NCI-H1092 (cell line): Measurements from ENCODE around the gene ENTPD3.

Source experiments
- DNase-seq: peaks from one replicate; lab custom pipeline; 2025; lab: John Stamatoyannopoulos, UW

ENTPD3 gene, protein sequence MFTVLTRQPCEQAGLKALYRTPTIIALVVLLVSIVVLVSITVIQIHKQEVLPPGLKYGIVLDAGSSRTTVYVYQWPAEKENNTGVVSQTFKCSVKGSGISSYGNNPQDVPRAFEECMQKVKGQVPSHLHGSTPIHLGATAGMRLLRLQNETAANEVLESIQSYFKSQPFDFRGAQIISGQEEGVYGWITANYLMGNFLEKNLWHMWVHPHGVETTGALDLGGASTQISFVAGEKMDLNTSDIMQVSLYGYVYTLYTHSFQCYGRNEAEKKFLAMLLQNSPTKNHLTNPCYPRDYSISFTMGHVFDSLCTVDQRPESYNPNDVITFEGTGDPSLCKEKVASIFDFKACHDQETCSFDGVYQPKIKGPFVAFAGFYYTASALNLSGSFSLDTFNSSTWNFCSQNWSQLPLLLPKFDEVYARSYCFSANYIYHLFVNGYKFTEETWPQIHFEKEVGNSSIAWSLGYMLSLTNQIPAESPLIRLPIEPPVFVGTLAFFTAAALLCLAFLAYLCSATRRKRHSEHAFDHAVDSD

DNA sequence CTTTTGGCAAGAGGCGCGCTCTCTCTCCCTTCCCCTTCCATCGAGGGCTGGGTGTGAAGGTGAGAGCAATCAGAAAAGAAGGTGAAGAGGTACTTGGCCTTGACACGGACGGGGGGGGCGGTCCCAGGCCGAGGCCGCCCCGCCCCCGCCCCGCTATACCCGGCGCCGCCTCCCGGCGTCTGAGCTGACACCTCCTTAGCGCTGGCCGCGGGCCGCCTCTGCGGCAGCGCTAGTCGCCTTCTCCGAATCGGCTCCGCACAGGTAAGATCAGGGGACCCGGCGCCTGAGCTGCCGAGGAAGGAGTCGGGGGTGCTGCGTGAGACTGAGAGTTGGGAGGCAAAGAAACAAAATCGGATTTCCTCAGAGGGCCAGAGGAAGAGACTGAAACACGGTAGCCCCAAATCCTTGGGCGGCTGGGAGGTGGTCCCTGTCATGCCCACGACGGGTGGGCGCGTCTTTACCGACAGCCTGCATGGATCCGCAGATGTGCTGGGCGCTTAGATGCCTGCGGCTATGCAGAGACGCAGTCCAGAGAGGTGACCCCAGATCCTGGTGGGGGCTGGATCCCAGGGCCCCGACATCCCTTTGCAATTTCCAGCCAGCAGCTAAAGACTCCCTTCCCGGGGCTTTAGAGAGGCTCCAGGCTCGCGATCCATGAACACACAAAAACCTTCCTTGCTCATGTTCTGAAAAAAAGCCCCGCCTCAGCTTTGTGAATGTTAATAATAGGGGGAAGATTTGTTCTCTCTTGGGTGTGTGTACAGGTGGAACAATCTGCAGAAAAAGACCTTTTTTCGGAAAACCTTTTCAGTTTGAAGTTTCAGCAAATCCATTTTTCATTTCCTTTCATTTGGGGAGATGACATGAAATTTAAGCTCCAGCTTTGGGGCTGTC is at the start of gene ENTPD3:
ENTPD3 (plus strand) TSS at position 184 of the 894 bp plus-strand sequence. CDS start 874 bp downstream, outside the sequence.
- DNase-seq = peak; percentile 4

DNA sequence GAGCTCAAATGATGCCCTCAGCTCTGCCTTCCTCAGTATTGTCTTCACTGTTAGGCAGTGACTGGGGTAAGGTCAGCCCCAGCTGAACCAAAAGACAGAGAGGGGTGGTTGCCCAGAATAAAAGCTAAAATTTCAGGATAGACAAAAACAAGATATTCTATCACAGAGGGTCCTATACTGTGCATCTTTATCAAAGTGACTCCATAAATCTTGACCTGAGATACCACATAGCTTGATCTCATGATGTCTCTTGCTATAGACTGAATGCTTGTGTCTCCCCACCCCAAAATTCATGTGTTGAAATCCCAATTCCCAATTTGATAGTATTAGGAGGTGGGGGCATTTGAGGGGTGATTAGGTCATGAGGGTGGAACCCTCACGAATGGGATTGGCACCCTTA is 47.1 kb upstream of the ENTPD3 start:
- DNase-seq = no peak

DNA sequence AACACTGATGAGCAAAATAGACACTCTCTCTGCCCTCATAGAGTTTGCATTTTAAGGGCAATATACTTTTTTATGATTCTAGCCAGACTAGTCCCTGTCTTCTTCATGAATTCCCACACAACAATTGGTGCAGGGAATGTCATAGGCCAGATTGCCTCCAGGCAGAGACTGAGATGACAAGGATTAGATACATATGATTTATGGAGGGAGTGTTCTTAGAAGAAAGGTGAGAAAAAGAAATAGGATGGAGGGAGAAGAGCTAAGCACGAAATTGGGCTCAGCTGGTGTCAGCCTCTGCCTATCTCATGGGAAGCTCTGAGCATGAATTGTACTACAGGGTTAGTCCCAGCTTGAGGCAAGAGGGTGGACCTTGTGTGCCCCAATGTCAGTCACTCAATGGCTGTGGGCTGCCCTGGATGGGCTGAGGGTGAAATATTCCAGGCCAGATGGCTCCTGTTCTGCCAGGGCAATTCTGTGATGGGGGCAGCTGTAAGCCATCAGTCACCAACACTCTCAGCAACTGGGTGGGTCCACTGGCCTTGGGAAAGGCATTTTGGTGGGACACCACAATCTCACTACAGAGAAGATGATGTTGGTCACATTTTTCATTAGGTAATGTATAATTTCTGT is 46.3 kb upstream of the ENTPD3 start:
- no peak for DNase-seq

DNA sequence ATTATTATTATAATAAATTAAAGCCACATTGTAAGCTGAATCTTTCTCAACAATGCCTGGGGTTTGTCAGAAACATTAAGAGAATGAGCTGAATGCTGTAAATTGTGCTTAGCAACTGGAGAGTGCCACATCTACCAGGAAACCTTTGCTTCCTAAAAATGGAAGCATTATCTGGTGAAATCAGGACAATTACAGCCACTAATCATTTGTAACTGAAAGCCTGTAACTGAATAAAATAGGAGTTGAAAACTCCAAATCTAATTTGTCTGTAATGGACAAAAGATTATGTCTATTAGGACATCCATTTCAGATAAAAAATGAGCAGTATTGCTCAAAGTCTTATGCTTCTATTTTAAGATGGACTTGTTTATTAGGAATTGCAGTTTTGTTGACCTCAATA is 45.3 kb upstream of the ENTPD3 start:
- no peak for DNase-seq

DNA sequence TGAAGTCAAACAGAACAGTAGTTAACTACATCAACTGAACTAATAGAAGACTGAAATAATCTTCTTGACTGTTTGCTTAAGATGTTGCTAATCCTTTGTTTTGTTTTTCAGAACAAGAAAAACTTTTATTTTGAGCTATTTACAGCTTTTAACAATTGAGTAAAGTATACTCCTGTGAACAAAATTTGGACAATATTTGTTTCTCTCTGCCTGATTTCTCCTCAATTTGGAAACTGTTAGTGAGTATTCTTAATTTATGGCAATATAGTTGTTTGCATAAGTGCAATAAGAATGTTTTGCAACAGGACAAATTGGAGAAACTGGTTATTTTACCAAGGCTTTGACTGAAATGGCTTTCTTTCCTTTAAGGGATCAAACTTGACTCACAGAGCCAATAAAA is 36.5 kb upstream of the ENTPD3 start:
- no peak for DNase-seq

DNA sequence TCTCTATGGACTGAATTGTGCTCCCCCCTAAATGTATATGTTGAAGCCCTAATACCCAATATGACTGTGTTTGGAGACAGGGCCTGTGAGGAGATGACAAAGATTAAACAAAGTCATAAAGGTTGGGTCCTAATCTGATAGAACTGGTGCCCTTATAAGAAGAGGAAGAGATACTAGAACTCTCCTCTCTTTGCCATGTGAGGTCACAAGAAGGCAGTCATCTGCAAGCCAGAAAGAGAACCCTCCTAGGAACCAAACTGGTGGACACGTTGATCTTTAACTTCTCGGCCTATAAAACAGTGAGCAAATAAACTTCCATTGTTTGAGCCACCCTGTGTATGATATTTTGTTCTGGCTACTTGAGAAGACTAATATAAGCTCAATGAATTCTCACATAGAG is 31.6 kb upstream of the ENTPD3 start:
- no peak for DNase-seq

DNA sequence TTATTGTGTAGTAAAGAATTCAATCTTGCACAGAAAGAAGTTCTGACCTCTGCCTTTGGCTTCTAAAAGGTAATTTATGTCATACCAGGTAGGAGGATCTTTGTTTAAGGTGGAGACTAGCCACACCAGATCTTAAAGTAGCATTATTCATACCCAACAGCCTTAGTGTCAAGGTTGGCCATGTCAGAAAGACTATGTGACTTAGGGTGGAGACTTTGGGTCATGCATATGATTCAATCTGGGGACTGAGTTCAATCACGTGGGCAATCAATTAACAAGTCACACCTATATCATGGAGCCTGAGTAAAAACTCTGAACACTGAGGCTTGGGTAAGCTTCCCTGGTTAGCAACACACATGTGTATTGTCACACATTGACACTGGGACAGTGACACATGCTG is 28.5 kb upstream of the ENTPD3 start:
- no peak for DNase-seq

DNA sequence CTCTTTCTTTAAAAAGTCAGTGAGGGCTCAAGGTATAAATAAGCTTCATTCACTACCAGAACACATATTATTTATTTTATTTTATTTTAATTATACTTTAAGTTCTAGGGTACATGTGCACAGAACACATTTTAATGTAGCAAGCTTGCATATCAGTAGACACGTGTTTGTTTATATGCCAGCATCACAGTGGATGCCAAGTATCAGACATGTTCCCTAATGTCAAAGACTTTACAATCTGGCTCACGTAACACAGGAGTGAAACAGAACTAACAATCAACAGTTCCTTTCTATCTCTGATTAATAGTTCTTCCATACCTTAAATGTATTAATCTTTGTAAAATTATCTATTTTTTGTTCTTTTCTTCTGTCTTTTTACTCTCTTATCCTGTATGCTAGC is 23.3 kb upstream of the ENTPD3 start:
- no peak for DNase-seq

DNA sequence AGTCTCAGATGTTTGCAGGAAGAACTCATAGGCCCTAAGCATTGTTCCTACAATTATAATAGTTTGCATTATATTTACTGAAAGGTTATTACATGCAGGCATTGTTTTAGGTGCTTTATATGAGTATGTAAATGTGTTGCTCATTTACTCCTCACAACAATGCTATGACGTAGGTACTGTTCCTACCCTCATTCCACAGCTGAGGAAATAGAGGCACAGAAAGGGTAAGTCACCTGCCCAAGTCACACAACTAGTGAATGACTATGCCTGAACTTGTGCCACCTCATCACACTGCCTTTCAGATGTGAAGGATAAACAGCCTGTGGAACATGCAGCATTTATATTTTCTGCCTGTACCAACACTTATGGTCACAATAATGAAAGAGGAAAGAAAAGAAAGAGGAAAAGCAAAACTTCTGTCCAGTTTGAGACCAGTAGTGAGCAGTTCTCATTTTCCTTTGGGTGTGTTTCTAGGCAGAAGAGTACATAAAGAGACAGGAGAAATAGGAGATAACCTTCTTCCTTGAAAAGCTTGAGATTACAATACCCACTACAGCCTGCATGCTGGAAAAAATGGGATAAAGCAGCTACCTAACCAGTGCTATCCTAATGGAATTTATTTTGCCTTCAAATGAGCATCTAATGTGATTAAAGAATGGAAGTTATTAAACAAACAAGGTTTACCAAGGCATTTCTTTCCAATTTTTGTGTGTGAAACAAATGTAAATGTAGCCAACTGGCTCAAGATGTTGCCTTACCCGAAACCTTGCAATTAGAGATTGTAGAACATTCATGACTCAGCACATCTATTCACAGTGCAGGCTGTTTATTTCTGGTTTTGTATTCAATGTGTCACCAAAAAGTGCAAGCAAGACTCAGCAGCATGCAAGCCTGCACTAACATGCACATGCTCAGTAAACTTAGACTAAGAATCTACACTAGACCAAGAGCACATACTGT is 20.5 kb upstream of the ENTPD3 start:
- DNase-seq = no peak

DNA sequence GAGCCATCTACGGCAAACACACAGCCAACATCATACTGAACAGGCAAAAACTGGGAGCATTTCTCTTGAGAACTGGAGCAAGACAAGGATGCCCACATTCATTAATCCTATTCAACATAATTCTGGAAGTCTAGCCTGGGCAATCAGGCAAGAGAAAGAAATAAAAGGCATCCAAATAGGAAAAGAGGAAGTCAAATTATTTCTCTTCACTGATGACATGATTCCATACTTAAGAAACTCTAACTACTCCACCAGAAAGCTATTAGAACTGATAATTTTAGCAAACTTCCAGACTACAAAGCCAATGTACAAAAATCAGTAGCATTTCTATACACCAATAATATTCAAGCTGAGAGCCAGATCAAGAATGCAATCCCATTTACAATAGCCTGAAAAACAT is 17.3 kb upstream of the ENTPD3 start:
- no peak for DNase-seq

DNA sequence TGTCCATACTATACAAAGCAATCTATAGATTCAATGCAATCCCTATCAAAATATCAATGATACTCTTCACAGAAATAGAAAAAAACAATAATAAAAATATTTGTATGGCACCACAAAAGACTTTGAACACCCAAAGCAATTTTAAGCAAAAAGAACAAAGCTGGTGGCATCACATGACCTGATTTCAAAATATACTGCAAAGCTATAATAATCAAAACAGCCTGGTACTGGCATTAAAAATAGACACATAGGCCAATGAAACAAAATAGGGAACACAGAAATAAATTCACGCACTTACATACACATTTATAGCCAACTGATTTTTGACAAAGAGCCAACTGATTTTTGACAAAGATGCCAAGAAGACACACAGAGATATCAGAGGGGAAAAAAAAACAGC is 9.2 kb upstream of the ENTPD3 start:
- no peak for DNase-seq

DNA sequence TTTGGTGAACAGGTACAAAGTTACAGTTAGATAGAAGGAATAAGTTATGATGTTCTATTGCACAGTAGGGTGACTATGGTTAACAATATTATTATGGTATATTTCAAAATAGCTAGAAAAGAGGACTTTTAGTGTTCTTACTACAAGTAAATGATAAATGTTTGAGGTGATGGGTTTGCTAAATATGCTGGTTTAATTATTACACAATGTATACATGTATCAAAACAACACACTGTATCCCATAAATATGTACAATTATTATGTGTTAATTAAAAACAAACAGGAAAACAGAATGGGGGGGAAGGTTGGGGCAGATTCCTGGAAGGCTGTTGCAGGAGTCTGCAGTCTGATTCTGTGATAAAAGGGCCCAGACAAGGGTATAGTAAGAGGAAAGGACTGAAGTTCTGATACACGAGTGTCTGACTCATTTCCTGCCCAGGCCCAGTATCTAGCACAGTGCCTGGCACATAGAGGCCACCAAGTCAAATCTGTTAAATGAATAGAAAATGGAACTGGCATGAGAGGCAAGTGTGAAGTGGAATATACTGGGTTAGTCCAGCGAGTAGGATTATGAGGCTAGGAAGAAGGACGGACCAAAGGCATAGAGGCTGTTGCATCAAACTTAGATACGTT is 7.2 kb upstream of the ENTPD3 start:
- DNase-seq = no peak

DNA sequence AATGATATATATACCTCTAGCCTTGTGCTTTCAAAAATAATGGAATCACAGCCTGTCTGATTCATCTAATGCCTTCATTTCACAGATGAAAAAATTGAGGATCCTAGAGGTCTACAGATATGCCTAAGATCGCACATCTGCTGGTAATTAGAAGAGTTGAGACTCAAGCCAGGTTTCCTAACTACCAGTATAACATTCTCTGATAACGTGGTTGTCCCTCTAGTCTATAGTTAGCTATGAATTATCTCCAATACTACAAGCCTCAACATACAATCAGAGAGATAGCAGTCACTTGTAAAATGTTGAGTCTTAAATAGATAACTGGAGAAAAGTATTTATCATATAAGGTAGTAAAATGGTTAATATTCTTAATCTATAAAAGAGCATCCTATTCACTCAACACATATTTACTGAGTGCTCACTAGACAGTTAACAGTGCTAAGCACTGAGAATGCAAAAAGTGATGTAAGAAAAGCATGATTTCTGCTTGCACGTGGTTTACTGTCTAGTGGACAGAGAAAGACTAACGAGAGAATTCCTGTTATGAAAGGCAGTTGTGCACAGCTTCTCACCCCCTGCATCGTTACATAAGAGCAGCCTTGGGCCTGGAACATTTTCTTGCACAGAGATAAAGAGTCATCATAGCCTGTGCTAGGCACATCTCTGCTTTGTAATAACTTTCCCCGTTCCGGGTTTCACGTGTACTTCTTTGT is 4.9 kb upstream of the ENTPD3 start:
- no peak for DNase-seq

DNA sequence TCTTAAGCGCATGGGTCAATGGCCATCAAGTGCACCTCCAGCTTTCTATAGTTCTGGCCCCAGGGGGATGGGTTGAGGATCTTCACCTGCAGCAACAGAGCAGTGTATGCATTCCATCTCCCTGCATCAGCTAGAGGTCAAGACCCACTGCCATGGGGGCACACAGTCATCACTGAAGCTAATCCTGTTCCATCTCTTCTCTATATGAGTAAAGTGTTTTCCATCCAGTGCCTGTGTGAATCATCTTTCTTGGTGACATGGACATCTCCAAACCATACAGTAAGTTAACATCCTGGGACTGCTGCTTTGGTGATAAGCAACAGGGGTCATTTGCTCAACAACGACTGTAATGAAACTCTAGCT is 4.4 kb upstream of the ENTPD3 start:
- no peak for DNase-seq

DNA sequence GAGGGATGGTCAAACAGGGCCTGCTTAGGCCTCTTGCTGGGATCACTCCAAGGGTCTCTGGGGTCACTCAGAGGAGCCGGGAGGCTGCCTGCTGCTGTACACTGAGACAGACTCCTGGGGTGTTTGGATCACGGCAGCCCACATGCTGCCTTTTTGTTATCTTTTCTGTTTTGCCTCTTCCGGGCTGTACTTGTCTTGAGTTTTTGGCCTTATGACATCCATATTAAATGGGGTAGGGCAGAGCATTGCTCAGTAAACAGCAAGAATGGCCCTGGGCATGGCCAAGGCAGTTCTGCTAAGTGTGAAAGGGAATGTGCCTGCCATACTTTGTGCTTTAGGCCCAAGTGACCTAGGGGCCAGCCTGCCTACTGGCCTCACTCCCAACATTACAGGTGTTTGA is 771 bp upstream of the ENTPD3 start:
- DNase-seq = no peak

DNA sequence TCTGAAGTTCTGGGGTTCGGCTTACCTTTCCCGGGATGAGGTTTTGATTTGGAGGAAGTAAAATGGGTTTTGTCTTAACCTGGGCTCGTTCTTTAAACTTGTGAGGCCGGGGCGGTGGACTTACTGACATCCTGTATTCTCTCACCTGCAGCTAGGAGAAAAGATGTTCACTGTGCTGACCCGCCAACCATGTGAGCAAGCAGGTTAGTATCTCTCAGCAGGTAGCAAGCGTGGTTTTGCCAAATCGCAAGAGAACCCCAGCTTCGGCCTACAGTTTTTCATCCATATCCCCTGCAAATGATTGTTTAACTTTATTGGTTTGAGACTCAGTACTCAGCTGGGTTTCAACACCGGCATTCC is 891 bp downstream of the ENTPD3 start:
- DNase-seq = no peak

DNA sequence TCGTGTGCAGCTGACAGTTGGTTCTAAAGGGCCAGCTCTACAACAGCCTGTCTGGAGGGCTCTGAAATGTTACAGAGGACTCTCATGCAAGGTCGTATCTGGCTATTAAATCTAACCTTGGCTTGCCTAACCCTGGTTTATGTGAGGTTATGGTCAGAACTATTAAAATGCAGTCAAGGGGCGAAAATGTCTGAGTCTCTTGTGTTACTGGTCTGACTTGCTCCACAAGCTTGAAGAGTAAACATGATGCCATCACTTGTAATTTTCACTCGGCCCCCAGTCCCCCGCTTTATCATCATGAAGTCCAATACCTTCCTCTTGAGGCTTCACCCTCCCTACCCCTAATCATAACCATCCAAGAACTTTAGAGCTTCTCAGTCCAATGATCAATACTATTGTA is 9.4 kb downstream of the ENTPD3 start:
- DNase-seq = no peak

DNA sequence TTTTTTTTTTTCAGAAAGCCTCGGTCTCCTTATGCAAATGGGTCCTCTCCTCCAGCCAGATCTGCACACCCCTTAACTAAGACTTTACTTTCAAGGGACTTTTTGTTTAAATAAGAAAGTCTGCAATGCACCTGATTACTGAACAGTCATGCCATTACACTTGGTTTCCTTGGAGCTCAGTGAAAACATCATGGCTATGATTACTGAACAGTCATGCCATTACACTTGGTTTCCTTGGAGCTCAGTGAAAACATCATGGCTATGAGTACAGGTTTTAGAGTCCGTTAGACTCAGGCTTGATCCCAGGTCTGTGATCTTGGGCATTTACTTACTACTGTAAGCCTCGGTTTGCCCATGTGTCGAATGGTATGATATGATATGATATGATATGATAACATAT is 10.1 kb downstream of the ENTPD3 start:
- DNase-seq = no peak

DNA sequence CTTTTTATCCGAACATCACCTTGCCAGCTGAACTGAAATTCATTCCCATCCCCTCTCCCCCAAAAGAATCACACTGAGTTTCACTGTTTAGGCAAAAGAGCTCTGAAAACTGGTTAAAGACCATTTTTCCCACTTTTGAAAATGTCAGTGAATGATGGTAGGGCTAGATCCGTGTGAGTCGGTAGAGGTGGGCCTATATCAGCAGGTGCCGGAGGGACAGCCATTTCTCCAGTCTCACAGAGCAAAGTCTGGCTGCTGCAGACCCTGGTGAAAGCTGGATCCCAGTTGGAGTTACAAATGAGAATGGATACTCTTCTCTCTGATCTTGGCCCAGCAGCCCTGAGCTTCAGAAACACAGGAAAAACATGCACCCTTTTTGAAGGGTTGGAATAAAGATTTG is 10.9 kb downstream of the ENTPD3 start:
- DNase-seq = no peak

DNA sequence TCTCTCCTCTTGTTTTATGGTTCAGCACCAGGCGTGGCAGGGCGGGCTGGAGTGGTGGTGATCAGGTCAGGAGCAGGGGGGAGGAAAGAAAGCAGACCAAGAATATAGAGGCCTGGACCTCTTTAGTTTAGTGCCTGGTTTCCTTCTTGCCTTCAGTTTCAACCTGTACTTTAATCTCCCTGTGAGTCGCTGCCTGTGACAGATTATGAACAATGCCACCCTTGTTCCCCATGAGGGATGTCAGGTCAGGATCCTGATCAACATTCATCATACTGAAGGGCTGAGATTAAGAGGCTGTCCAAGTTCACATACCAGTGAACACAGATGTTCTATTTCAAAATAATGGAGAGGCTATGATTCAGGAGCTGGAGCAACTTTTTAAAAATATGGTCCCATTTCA is 11.4 kb downstream of the ENTPD3 start:
- DNase-seq = no peak
